Neutrophil (primary cell): ENCODE results near the gene TMEM204.

Experiments used
- H3K27ac ChIP-seq: fragments of 200-600 bp; sonication (generic); 2 replicates; pipeline ENCODE4 v1.5.1; 2016; ENCODE audit warnings: mild to moderate bottlenecking, moderate library complexity
- H3K27me3 ChIP-seq: fragments of 200-600 bp; sonication (generic); 2 replicates; pipeline ENCODE4 v1.6.0; 2016; ENCODE audit warnings: mild to moderate bottlenecking
- H3K36me3 ChIP-seq: fragments of 200-600 bp; sonication (generic); 2 replicates; pipeline ENCODE4 v1.5.1; 2017
- H3K4me1 ChIP-seq, 2 experiments: fragments of 200-600 bp in 1 of 2; sonication (generic) in 1 of 2; 1 replicate in 1 of 2; 2 replicates in 1 of 2; pipeline versions ENCODE4 v1.5.1 to v1.6.1; 2013 to 2016; ENCODE audit warnings: low read depth in 1 of 2, low read length in 1 of 2, mild to moderate bottlenecking in 1 of 2, moderate library complexity in 1 of 2; ENCODE audit not compliant: control insufficient read depth in 1 of 2, insufficient read depth in 1 of 2
- H3K4me3 ChIP-seq, 2 experiments: fragments of 200-600 bp in 1 of 2; sonication (generic) in 1 of 2; 1 replicate in 1 of 2; 2 replicates in 1 of 2; pipeline ENCODE4 v1.5.1; 2013 to 2016; ENCODE audit warnings: low read depth in 1 of 2, low read length in 1 of 2, mild to moderate bottlenecking in 1 of 2, moderate library complexity in 1 of 2
- H3K9me3 ChIP-seq: fragments of 200-600 bp; sonication (generic); 2 replicates; pipeline ENCODE4 v1.5.1; 2016
- TF ChIP-seq, protein P1 (sequence below): fragments of 200-600 bp; sonication (generic); IDR thresholded peaks from 2 replicates; pipeline ENCODE4 v1.5.1; 2016; ENCODE audit warnings: antibody characterized with exemption

The TMEM204 gene

DNA sequence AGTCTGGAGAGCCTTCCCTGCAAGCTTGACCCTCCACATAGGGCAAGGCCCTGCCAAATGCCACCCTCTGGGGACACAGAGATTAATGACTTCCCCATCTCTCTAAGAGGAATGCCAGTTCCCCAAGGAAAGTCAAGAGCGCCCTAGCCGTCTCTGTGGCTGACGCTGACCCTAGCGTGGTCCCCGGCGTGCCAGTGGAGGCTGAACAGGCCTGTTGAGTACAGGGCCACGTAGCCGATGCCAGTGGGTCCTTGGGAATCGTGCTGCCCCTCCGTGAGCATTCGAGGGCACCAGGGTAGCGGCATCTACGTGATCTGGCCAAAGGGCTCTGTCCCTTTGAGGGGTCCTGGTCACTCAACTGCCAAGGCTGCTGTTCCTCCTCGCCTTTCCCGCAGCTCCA lies 17.2 kb downstream of the TMEM204 start:
- Histone ChIP-seq H3K4me1 (peaks cover 0 to under 1% of the 10 kb centered on the region in 2 experiments), H3K9me3 (no peaks in the 10 kb centered on the region), H3K4me3 (no peak overlapping the region), H3K36me3 (no peaks in the 10 kb centered on the region), H3K27ac (no peak overlapping the region), H3K27me3 (no peaks in the 10 kb centered on the region)
- TF ChIP-seq, protein P1, sequence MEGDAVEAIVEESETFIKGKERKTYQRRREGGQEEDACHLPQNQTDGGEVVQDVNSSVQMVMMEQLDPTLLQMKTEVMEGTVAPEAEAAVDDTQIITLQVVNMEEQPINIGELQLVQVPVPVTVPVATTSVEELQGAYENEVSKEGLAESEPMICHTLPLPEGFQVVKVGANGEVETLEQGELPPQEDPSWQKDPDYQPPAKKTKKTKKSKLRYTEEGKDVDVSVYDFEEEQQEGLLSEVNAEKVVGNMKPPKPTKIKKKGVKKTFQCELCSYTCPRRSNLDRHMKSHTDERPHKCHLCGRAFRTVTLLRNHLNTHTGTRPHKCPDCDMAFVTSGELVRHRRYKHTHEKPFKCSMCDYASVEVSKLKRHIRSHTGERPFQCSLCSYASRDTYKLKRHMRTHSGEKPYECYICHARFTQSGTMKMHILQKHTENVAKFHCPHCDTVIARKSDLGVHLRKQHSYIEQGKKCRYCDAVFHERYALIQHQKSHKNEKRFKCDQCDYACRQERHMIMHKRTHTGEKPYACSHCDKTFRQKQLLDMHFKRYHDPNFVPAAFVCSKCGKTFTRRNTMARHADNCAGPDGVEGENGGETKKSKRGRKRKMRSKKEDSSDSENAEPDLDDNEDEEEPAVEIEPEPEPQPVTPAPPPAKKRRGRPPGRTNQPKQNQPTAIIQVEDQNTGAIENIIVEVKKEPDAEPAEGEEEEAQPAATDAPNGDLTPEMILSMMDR, result no peak

DNA sequence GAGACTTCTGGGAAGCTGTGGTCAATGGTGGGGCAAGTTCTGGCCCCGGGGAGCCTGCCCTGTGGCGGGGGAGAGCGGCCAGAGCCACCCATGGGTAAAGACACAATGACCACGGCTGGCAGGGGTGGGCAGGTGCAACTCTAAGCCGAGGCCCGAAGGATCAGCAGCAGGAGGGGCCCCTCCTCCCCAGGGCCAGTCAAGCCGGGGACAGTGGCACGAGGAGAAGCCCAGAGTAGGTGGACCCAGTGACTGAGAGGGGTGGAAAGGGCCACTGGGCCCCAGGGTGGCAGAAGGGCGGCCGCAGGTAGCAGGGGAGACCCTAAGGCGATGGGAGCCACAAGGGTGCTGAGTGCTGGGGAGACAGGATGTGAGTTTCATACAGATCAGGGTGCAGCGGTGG lies 17.7 kb downstream of the TMEM204 start:
- no peak overlapping the region for H3K27ac ChIP-seq
- TF ChIP-seq, protein P1, result no peak
- no peak overlapping the region for H3K4me3 ChIP-seq
- H3K36me3 ChIP-seq, result no peaks in the 10 kb centered on the region
- H3K9me3 ChIP-seq, result no peaks in the 10 kb centered on the region
- H3K4me1 ChIP-seq, result no peaks in the 10 kb centered on the region
- H3K27me3 ChIP-seq, result no peaks in the 10 kb centered on the region

- H3K9me3 ChIP-seq, result no peaks in the 10 kb centered on the region
- H3K4me3 ChIP-seq, result no peak overlapping the region
- H3K27me3 ChIP-seq, result no peaks in the 10 kb centered on the region
- no peak overlapping the region for H3K27ac ChIP-seq
- H3K4me1 ChIP-seq, result no peaks in the 10 kb centered on the region
- no peaks in the 10 kb centered on the region for H3K36me3 ChIP-seq
- TF ChIP-seq, protein P1, result no peak
These were observed 18.7 kb downstream of the TMEM204 start for GRCh38 chr16:1552129-1552528.

GRCh38 chr16:1553946-1554825 lies 20.7 kb downstream of the TMEM204 start:
- no peaks in the 10 kb centered on the region for H3K27me3 ChIP-seq
- H3K36me3 ChIP-seq, result no peaks in the 10 kb centered on the region
- TF ChIP-seq, protein P1, result no peak
- no peak overlapping the region for H3K27ac ChIP-seq
- no peaks in the 10 kb centered on the region for H3K9me3 ChIP-seq
- no peak overlapping the region for H3K4me3 ChIP-seq
- peaks cover 2 to 3% of the 10 kb centered on the region in 2 experiments for H3K4me1 ChIP-seq

- TF ChIP-seq, protein P1, result no peak
- Histone ChIP-seq H3K36me3 (no peaks in the 10 kb centered on the region), H3K4me3 (no peak overlapping the region), H3K27me3 (no peaks in the 10 kb centered on the region), H3K9me3 (no peaks in the 10 kb centered on the region), H3K4me1 (peaks cover 5 to 7% of the 10 kb centered on the region in 2 experiments), H3K27ac (no peak overlapping the region)
These were observed 21.5 kb downstream of the TMEM204 start for GRCh38 chr16:1554826-1555445.
